Lung (tissue), 12 donors: Measurements from ENCODE around the gene NOL12. TPM values are rescaled to one million over a fixed set of nuclear protein-coding genes. Genes with fewer than 3 reads are reported as not detected.

ENCODE experiments used
- ATAC-seq: fragments of 200-7000 bp; cut with Tn5 transposase; one replicate; pipeline ENCODE4 v1.9.1; 2020; ENCODE audit warnings: moderate number of reproducible peaks; ENCODE audit not compliant: insufficient read depth, low FRiP score
- DNase-seq, 3 donors: peaks; one replicate each; pipeline ENCODE4 v3.0.0-alpha.2; 2013 to 2017
- H3K27ac ChIP-seq, 2 donors: one replicate each; pipeline ENCODE4 v1.5.1; 2013; ENCODE audit warnings: mild to moderate bottlenecking in 2 of 2, moderate library complexity in 2 of 2, control low read depth in 1 of 2, inconsistent platforms in 1 of 2, low read depth in 1 of 2, low read length in 1 of 2
- H3K27me3 ChIP-seq, 3 donors: one replicate each; pipeline ENCODE4 v1.5.1; 2013; ENCODE audit warnings: low read length in 2 of 3; ENCODE audit not compliant: control insufficient read depth in 3 of 3, insufficient read depth in 3 of 3
- H3K36me3 ChIP-seq, 4 donors: one replicate each; pipeline ENCODE4 v1.5.1; 2013; ENCODE audit warnings: low read length in 4 of 4, mild to moderate bottlenecking in 1 of 4, moderate library complexity in 1 of 4; ENCODE audit not compliant: control insufficient read depth in 4 of 4, insufficient read depth in 4 of 4
- H3K4me1 ChIP-seq, 5 donors: one replicate each; pipeline ENCODE4 v1.5.1; 2013; ENCODE audit warnings: low read length in 5 of 5, mild to moderate bottlenecking in 2 of 5, moderate library complexity in 1 of 5; ENCODE audit not compliant: control insufficient read depth in 5 of 5, insufficient read depth in 5 of 5
- H3K4me3 ChIP-seq: one replicate; pipeline ENCODE4 v1.5.1; 2013; ENCODE audit warnings: mild to moderate bottlenecking, control low read depth, moderate library complexity
- H3K9ac ChIP-seq, 2 donors: one replicate each; pipeline ENCODE4 v1.5.1; 2013; ENCODE audit warnings: low read length in 2 of 2, control low read depth in 1 of 2; ENCODE audit not compliant: insufficient read depth in 1 of 2
- H3K9me3 ChIP-seq, 4 donors: one replicate each; pipeline ENCODE4 v1.5.1; 2013; ENCODE audit warnings: low read length in 3 of 4, mild to moderate bottlenecking in 1 of 4, moderate library complexity in 1 of 4; ENCODE audit not compliant: control insufficient read depth in 4 of 4, insufficient read depth in 3 of 4
- WGBS, 2 donors: extraction: QIAGEN DNeasy Blood & Tissue Kit; methylation state at CpG; one replicate each; pipeline ENCODE4 v1.1.7; 2013; 5-methylcytosine and 5-hydroxymethylcytosine counted together
- polyA plus RNA-seq, 2 donors: library from polyadenylated mRNA; stranded (reverse); fragments of 200-250 nt; gene quantifications; one replicate each; pipeline ENCODE4 v1.2.1, GENCODE V29; 2013
- total RNA-seq, 2 donors: library from RNA; depleted of rRNA in 1 of 2; stranded (reverse); fragments of >200 nt in 1 of 2; gene quantifications; one replicate each; pipeline ENCODE4 v1.2.1, GENCODE V29; 2014 to 2021
- TF ChIP-seq, protein P1 (sequence below): IDR thresholded peaks from 2 replicates; pipeline ENCODE4 v1.5.1; 2012; ENCODE audit warnings: mild to moderate bottlenecking; ENCODE audit errors: control extremely low read depth, extremely low read depth
- donor health status: control.
- donor health status: control.
- donor health status: Bipolar disorder and iron deficiency.
- donor health status: healthy.
- donor health status: DM: yes; HTN: yes; CAD: no.

Gene NOL12
- total and polyA plus RNA-seq, 4 donors = 14.5 to 37.0 (median 29.5) TPM

DNA sequence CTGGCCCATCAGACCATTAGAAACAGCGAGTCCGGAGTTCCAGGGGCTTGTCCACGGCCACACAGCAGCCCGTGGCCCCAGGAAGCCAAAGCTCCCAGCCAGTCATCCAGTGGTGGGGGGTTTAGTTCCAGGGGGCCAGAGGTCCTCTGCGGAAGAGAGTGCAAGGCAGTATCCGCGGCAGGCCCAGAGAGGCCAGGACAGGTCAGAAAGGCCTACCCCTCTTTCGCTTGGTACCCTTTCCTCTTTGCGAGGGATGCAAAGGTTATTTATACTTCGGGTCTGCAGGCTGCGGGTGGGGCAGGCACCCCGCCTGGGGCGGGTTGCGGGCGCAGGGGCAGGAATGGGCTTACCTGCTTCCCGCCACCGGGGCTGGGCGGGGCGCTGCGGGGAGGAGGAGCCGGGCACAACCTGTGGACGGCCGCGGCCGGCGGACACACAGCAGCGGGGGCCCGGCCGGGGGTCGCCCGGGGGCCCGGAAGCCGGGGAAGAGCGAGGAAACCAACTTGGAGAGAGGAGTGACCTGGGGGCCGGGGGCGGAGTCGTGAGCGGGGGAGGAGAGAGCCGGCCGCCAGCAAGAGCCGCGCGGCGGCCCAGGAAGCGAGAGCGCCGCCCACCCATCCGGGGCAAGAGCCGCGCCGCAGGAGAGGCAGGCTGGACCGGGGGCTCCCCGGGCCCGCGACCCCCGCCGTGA lies 46.9 kb upstream of the NOL12 start, which contains the start of gene SH3BP1:
Gene SH3BP1, plus strand, starts transcription at position 600 of the 691 bp plus-strand sequence. CDS start 119 bp downstream, outside the sequence.
- no peaks in the 10 kb centered on the region for H3K27me3 ChIP-seq
- peak within 1 kb of the TSS; percentile 11 to 67 for H3K9ac ChIP-seq
- H3K9me3 ChIP-seq = no peaks in the 10 kb centered on the region
- 7 to 11% methylated on average over 25 to 57 of the region's 57 CpGs for WGBS, 2 donors
- peak; percentile 43 for ATAC-seq
- peak; percentile 69 to 83 (median 71) for DNase-seq
- peaks cover 2 to 67% (median 32%) of the 10 kb centered on the region in 5 donors for H3K4me1 ChIP-seq
- TF ChIP-seq, protein P1, sequence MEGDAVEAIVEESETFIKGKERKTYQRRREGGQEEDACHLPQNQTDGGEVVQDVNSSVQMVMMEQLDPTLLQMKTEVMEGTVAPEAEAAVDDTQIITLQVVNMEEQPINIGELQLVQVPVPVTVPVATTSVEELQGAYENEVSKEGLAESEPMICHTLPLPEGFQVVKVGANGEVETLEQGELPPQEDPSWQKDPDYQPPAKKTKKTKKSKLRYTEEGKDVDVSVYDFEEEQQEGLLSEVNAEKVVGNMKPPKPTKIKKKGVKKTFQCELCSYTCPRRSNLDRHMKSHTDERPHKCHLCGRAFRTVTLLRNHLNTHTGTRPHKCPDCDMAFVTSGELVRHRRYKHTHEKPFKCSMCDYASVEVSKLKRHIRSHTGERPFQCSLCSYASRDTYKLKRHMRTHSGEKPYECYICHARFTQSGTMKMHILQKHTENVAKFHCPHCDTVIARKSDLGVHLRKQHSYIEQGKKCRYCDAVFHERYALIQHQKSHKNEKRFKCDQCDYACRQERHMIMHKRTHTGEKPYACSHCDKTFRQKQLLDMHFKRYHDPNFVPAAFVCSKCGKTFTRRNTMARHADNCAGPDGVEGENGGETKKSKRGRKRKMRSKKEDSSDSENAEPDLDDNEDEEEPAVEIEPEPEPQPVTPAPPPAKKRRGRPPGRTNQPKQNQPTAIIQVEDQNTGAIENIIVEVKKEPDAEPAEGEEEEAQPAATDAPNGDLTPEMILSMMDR = no peak
- peaks cover 0 to 11% (median 3%) of the 10 kb centered on the region in 4 donors for H3K36me3 ChIP-seq
- H3K4me3 ChIP-seq = peak within 1 kb of the TSS; percentile 14
- H3K27ac ChIP-seq = peak within 1 kb of the TSS in 1 of 2 donors; percentile 57

DNA sequence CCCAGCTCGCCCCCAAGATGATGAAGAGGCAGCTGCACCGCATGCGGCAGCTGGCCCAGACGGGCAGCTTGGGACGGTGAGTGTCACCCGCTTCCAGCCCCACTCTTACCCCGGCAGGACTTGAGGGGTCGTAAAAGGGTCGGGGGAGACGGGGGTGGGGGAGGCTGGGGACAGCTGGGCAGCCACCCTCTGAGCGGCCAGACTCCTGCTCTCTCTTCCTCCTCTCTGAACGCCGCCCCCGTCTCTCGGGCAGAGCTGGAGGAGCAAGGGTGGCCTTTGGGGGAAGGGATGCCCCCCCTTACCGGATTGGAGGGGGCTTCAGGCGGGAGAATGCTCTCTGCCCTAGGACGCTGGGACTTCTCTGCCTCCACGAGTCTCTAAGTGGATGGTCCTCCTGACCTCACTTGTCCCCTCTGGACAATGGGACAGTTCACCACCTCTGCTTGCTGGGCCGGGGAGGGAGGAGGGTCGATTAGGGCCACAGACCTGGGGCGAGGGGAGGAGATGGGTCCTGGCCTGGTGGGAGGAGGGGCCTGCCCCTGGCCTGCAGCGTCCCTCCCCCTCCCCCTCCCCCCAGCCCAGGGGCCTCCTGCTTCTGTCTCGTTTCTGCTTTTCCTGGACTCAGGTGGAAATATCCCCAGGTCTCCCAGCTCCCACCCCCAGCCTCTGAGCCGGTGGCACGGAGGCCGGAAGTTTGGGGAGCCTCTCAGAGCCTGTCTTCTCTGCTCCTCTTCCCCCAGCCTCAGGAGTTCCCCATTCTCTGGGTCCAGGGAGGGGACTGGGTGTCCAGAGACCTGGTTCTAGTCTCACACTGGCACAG lies 46.2 kb upstream of the NOL12 start:
- Histone ChIP-seq H3K36me3 (peaks cover 0 to 18% (median 8%) of the 10 kb centered on the region in 4 donors), H3K4me3 (peak overlapping the region; percentile 14), H3K9ac (peak overlapping the region in 1 of 2 donors; percentile 67), H3K9me3 (no peaks in the 10 kb centered on the region), H3K4me1 (peaks cover 0 to 59% (median 25%) of the 10 kb centered on the region in 5 donors), H3K27ac (peak overlapping the region in 1 of 2 donors; percentile 48), H3K27me3 (no peaks in the 10 kb centered on the region)
- TF ChIP-seq, protein P1 = no peak
- no peak for ATAC-seq
- DNase-seq = no peak
- 3 to 5% methylated on average over 12 to 26 of the region's 27 CpGs for WGBS, 2 donors

DNA sequence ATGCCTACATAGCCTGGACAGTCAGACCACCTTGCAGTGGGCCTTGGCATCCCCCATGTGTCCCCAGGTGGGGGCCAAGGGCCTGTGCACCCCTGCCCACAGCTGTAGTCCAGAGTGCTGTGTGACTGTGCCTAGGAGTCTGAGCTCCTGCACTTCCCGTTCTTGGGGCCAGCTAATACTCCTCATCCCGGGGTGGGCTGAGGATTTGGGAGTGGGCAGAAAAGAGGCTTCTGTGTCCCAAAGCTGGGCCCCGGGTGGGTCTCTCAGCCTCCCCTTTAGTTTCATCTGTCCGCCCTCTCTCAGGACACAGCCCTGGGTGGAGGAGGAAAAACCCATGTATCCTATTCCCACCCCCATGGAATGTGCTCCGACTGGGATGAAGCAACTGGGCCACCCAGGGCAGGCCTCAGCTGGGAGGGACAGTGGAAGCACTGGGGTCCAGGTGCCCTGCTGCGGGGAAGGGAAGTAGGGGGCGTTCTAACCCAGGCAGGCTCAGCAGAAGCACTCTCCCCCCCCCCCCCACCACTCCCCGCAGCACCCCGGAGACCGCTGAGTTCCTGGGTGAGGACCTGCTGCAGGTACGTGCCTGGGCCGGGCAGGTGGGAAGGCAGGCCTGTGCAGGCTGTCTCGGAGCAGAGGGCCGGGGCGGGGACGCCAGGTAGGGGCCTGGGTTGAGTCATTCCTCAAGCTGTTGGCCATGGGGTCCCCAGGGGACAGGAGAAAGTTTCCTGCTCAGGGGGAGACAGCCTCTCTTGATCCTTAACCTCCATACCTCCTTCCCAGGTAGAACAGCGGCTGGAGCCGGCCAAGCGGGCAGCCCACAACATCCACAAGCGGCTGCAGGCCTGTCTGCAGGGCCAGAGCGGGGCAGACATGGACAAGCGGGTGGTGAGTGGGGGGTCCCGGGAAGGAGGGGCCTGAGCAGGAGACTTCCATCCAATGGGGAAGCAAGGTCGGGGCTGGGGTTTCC lies 45.3 kb upstream of the NOL12 start:
- WGBS, 2 donors = 72 to 75% methylated on average over 15 to 24 of the region's 24 CpGs
- H3K9ac ChIP-seq = no peak overlapping the region
- no peak overlapping the region for H3K4me3 ChIP-seq
- no peaks in the 10 kb centered on the region for H3K27me3 ChIP-seq
- H3K9me3 ChIP-seq = no peaks in the 10 kb centered on the region
- peaks cover 0 to 50% (median 24%) of the 10 kb centered on the region in 5 donors for H3K4me1 ChIP-seq
- DNase-seq (no peak), ATAC-seq (no peak)
- H3K36me3 ChIP-seq = peaks cover 0 to 27% (median 11%) of the 10 kb centered on the region in 4 donors
- H3K27ac ChIP-seq = no peak overlapping the region
- TF ChIP-seq, protein P1 = no peak
